GM13976 (cell line): ENCODE results near the gene THADA.

ENCODE experiments used
- DNase-seq: peaks from one replicate; pipeline ENCODE4 v3.0.0; 2012; ENCODE audit warnings: low spot score
- CTCF ChIP-seq: IDR thresholded peaks from 2 replicates; pipeline ENCODE4 v1.5.1; 2012; ENCODE audit warnings: borderline replicate concordance, mild to moderate bottlenecking; ENCODE audit not compliant: insufficient read depth; ENCODE audit errors: extremely low read depth, missing control alignments, control extremely low read depth
- in situ Hi-C: fragments of 300-500 bp; cut with MboI; formaldehyde crosslinking; loops from one replicate; pipeline ENCODE4 v1.12.0; 2022; ENCODE audit warnings: low sequenced_read_pairs, mixed read lengths, inconsistent platforms; ENCODE audit not compliant: unreplicated experiment

The THADA gene

DNA sequence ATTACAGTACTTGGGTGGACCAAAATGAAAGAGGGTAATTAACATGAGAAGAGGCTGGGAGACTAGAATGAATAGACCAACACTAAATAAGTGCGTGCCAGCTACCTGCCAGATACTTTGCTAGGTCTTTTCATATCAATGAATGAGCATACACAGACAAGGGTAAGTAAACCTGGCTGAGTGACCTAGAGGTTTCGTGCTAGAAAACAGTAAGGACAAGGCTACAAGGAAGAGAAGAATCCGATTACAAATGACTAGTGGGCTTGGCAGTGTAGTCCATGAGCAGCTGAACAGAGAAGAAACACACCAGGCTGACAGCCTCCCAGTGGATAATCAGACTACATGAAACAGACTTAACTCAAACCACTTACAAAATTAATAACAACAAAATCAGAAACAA is 64.6 kb downstream of the THADA start:
- in situ Hi-C loops: no loop called here
- TF ChIP-seq CTCF: no peak

GRCh38 chr2:43526994-43527393 is 68.8 kb downstream of the THADA start:
- TF ChIP-seq CTCF: no peak
- no peak for DNase-seq
- in situ Hi-C loops: no loop called here

More for the DNA sequence above, 64.6 kb downstream of the THADA start:
- no peak for DNase-seq

- DNase-seq: no peak
- in situ Hi-C loops: no loop called here
- no peak for TF ChIP-seq CTCF
These were observed 70.3 kb downstream of the THADA start for GRCh38 chr2:43525506-43525905.

DNA sequence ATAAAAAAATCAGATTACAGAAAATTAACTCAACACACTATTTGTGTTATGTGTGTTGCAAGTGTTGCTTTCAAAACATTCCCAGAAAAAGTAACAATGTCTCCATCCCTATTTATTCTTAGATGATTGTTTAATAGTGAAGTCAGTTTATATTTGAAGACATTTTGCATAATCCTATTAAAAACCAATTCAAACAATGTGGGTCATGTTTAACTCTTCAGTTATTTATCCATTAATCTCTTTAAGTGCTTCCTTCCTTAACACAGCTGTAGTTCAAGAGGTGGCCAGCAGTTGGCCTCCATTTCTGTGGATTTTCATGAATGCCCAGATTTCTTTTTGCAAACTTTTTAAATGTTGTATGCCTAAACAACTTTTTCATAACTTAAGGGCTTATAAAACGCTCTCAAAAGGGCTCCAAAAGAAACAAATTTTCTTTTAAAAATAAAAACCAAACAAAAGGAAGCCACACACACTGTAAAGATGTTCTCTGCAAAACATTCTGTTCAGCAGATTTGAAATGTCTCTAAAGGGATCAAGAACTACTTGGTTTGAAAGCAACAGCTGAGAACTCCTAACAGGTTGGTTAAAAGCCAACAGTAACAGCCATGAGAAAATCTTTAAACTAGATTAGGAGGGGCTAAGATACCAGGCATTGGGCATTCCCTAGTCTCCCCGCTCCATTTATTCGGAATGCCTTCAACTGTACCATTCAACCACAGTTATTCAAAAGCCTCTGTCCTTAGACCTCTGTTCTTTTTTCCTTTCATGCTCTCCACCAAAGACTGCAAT is 71.5 kb downstream of the THADA start:
- no peak for DNase-seq
- in situ Hi-C loops: no loop called here

DNA sequence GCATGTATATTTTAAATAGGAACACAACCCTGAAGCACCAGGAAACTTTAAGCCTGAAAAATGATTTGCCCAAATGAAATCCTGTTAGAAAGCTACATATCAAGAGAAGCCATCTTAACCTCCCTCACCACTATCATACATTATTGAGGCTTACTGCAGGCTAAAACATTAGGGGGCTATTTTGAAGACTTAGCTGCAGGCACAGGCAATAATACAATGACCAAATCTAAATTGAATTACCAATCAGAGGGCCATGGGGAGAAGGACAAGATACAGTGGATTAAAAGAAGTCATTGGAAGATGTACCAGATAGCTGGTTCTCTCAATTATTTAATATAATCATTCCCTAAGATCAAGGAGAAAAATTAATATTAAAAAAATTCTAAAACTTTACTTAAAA is 73.7 kb downstream of the THADA start:
- TF ChIP-seq CTCF: no peak
- no peak for DNase-seq
- in situ Hi-C loops: no loop called here

More for the DNA sequence above, 71.5 kb downstream of the THADA start:
- no peak for TF ChIP-seq CTCF

DNA sequence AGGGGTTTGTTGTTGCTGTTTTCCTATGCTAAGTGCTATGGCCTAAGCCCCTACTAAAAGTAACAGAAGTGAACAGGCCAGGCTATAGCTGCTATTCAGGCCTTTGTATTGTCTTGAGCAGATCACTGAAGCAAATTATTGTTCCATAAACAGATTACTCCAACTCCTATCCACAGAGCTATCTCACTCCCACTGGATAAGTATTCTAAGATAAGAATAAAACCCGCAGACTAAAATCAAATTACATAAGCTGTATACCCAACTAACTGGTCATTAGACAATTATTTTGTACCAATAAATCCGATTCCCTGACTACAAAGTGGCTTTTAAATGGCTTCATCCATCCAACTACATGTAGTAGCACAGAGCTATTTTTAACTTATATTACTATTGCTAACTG is 74.3 kb downstream of the THADA start:
- in situ Hi-C loops: no loop called here
- DNase-seq: no peak
- TF ChIP-seq CTCF: no peak
